Adipocyte (in vitro differentiated cells): ENCODE data around the gene USH1C.
A peak's percentile ranks its signal among the peaks of the same experiment; 100 is the strongest.

Experiments
- DNase-seq: peaks from one replicate; pipeline ENCODE4 v3.0.0-alpha.2; 2015; ENCODE audit warnings: low read depth
- H3K27me3 ChIP-seq: replicated peaks from 2 replicates; pipeline ENCODE4 v1.7.0; 2013; ENCODE audit warnings: mild to moderate bottlenecking, low read length, moderate library complexity; ENCODE audit not compliant: control insufficient read depth, insufficient read depth
- H3K36me3 ChIP-seq: 2 replicates; pipeline ENCODE4 v1.7.0; 2013; ENCODE audit warnings: low read length, mild to moderate bottlenecking, moderate library complexity; ENCODE audit not compliant: control insufficient read depth, insufficient read depth, severe bottlenecking
- H3K4me1 ChIP-seq: 2 replicates; pipeline ENCODE4 v1.7.0; 2013; ENCODE audit warnings: mild to moderate bottlenecking, low read length, moderate library complexity; ENCODE audit not compliant: control insufficient read depth, insufficient read depth
- H3K4me3 ChIP-seq: 2 replicates; pipeline ENCODE4 v1.7.0; 2013; ENCODE audit warnings: mild to moderate bottlenecking, low read length, moderate library complexity
- H3K9ac ChIP-seq: 2 replicates; pipeline ENCODE4 v1.7.0; 2013; ENCODE audit warnings: mild to moderate bottlenecking, low read length, moderate library complexity
- H3K9me3 ChIP-seq: 2 replicates; pipeline ENCODE4 v1.7.0; 2013; ENCODE audit warnings: mild to moderate bottlenecking, low read length, moderate library complexity; ENCODE audit not compliant: control insufficient read depth

USH1C gene

GRCh38 chr11:17478070-17478469 is 66.1 kb downstream of the USH1C start:
- H3K9me3 ChIP-seq: no peaks in the 10 kb centered on the region
- no peak overlapping the region for H3K4me3 ChIP-seq
- H3K9ac ChIP-seq: no peak overlapping the region
- no peaks in the 10 kb centered on the region for H3K36me3 ChIP-seq
- peak; percentile 13 for DNase-seq
- no peaks in the 10 kb centered on the region for H3K4me1 ChIP-seq
- peaks cover 71% of the 10 kb centered on the region for H3K27me3 ChIP-seq

- Histone ChIP-seq H3K9ac (no peak overlapping the region), H3K9me3 (no peaks in the 10 kb centered on the region), H3K4me3 (no peak overlapping the region), H3K36me3 (no peaks in the 10 kb centered on the region), H3K4me1 (no peaks in the 10 kb centered on the region), H3K27me3 (peaks cover 77% of the 10 kb centered on the region)
- DNase-seq: no peak
Observed at GRCh38 chr11:17477361-17477760, 66.9 kb downstream of the USH1C start.

GRCh38 chr11:17477084-17477333 is 67.2 kb downstream of the USH1C start:
- DNase-seq: no peak
- Histone ChIP-seq H3K9ac (no peak overlapping the region), H3K36me3 (no peaks in the 10 kb centered on the region), H3K4me3 (no peak overlapping the region), H3K9me3 (no peaks in the 10 kb centered on the region), H3K4me1 (no peaks in the 10 kb centered on the region), H3K27me3 (peaks cover 76% of the 10 kb centered on the region)

GRCh38 chr11:17476317-17477083 is 67.7 kb downstream of the USH1C start, which contains the start of gene ABCC8:
Gene ABCC8, minus strand, starts transcription at chr11:17476845. Its CDS starts 69 bp downstream, at chr11:17476776.
- DNase-seq: no peak
- H3K9ac ChIP-seq: no peak within 1 kb of the TSS
- no peaks in the 10 kb centered on the region for H3K4me1 ChIP-seq
- H3K36me3 ChIP-seq: no peaks in the 10 kb centered on the region
- H3K4me3 ChIP-seq: peak within 1 kb of the TSS; percentile 7
- H3K27me3 ChIP-seq: peaks cover 77% of the 10 kb centered on the region
- H3K9me3 ChIP-seq: no peaks in the 10 kb centered on the region

GRCh38 chr11:17475666-17476316 is 68.4 kb downstream of the USH1C start:
- no peak for DNase-seq
- Histone ChIP-seq H3K4me3 (no peak overlapping the region), H3K27me3 (peaks cover 84% of the 10 kb centered on the region)

GRCh38 chr11:17473071-17473744 is 71.0 kb downstream of the USH1C start:
- H3K4me1 ChIP-seq: no peaks in the 10 kb centered on the region
- no peaks in the 10 kb centered on the region for H3K36me3 ChIP-seq
- no peak overlapping the region for H3K4me3 ChIP-seq
- DNase-seq: no peak
- H3K9ac ChIP-seq: no peak overlapping the region
- H3K9me3 ChIP-seq: no peaks in the 10 kb centered on the region
- peaks cover 79% of the 10 kb centered on the region for H3K27me3 ChIP-seq

More at GRCh38 chr11:17475666-17476316, 68.4 kb downstream of the USH1C start:
- no peaks in the 10 kb centered on the region for H3K4me1 ChIP-seq
- no peaks in the 10 kb centered on the region for H3K9me3 ChIP-seq
- no peaks in the 10 kb centered on the region for H3K36me3 ChIP-seq
- H3K9ac ChIP-seq: no peak overlapping the region

- no peak overlapping the region for H3K9ac ChIP-seq
- no peaks in the 10 kb centered on the region for H3K9me3 ChIP-seq
- peaks cover 74% of the 10 kb centered on the region for H3K27me3 ChIP-seq
- H3K4me1 ChIP-seq: no peaks in the 10 kb centered on the region
- DNase-seq: no peak
- no peak overlapping the region for H3K4me3 ChIP-seq
- H3K36me3 ChIP-seq: no peaks in the 10 kb centered on the region
Observed at GRCh38 chr11:17472467-17472866, 71.7 kb downstream of the USH1C start.

GRCh38 chr11:17471501-17471900 is 72.7 kb downstream of the USH1C start:
- H3K36me3 ChIP-seq: no peaks in the 10 kb centered on the region
- peaks cover 68% of the 10 kb centered on the region for H3K27me3 ChIP-seq
- no peak for DNase-seq
- no peaks in the 10 kb centered on the region for H3K4me1 ChIP-seq
- H3K9me3 ChIP-seq: no peaks in the 10 kb centered on the region
- no peak overlapping the region for H3K9ac ChIP-seq
- no peak overlapping the region for H3K4me3 ChIP-seq

GRCh38 chr11:17469998-17470397 is 74.2 kb downstream of the USH1C start:
- no peak for DNase-seq
- peaks cover 55% of the 10 kb centered on the region for H3K27me3 ChIP-seq
- H3K36me3 ChIP-seq: no peaks in the 10 kb centered on the region
- H3K4me3 ChIP-seq: no peak overlapping the region
- H3K9me3 ChIP-seq: no peaks in the 10 kb centered on the region
- H3K4me1 ChIP-seq: no peaks in the 10 kb centered on the region
- no peak overlapping the region for H3K9ac ChIP-seq

- H3K9ac ChIP-seq: no peak overlapping the region
- H3K4me1 ChIP-seq: no peaks in the 10 kb centered on the region
- H3K27me3 ChIP-seq: peaks cover 49% of the 10 kb centered on the region
- no peaks in the 10 kb centered on the region for H3K9me3 ChIP-seq
- H3K4me3 ChIP-seq: no peak overlapping the region
- no peaks in the 10 kb centered on the region for H3K36me3 ChIP-seq
- no peak for DNase-seq
Observed at GRCh38 chr11:17468122-17468521, 76.1 kb downstream of the USH1C start.

GRCh38 chr11:17463546-17464174 is 80.6 kb downstream of the USH1C start:
- no peak for DNase-seq
- Histone ChIP-seq H3K27me3 (peaks cover 47% of the 10 kb centered on the region), H3K4me3 (no peak overlapping the region), H3K4me1 (peaks cover 4% of the 10 kb centered on the region), H3K9me3 (no peaks in the 10 kb centered on the region), H3K9ac (no peak overlapping the region), H3K36me3 (no peaks in the 10 kb centered on the region)
